ENCODE measurements around the gene ASCC3. TPM values are rescaled to one million over a fixed set of nuclear protein-coding genes. Genes with fewer than 3 reads are reported as not detected.

Gene ASCC3
- total and polyA plus RNA-seq, 2 donors (not counting 3 experiments of a cell fraction or from before 2014, with no cell fraction given), result 15.7 to 57.2 TPM

DNA sequence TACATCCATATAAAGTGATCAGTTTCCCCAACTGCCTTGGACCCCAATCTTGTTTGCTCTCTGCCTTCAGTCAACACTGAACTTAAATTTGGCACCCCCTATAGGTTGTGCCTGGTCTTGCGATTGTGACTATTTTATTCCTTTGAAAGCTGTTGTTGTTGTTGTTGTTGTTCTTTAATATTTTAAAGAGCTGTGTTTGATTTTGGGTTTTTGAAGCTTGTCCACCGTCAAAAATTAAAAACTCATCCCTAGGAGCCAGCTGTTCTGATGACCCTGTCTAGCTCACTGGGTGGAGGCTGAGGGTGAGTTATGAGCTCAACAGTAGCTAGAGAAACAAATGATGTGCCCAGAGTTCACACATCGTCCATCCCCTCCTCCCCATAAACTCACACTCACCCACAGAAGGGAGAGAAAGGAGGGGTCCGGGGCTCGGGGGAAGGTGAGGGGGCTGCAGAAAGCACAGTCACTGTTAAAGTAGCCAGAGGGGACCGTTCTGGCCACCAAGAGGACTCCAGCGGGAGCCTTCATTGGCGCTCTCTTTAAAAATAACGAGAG lies 420.4 kb downstream of the ASCC3 start:
- no peaks in the 10 kb centered on the region for H3K9me3 ChIP-seq (replicated peaks; ENCODE audit: control insufficient read depth, insufficient read depth, low read length)
- peaks cover 21% of the 10 kb centered on the region for H3K4me1 ChIP-seq (ENCODE audit: control insufficient read depth, extremely low read depth, insufficient read depth, low read length)
- peak; percentile 51 for DNase-seq (ENCODE audit: low read depth, low spot score)
- H3K79me2 ChIP-seq (ENCODE audit: control insufficient read depth, insufficient read depth, low read length), result no peaks in the 10 kb centered on the region
- intact Hi-C loops (cut with micrococcal nuclease) (loop anchor here (2.0 to 10.0 kb wide), 5 partner anchors 118 to 856 kb away; partner anchors contain the start of gene PRDM13), dilution Hi-C loops (cut with MboI; ENCODE audit: extremely low pct_ligation_motif_present, low sequenced_read_pairs) (loop anchor here (25.0 kb wide), 1 partner anchor 348 kb away; no protein-coding TSS in a partner anchor)
- H3K9me1 ChIP-seq (replicated peaks; ENCODE audit: control insufficient read depth, extremely low read depth, insufficient read depth, low read length), result no peaks in the 10 kb centered on the region
- no peak for FAIRE-seq
- H2AFZ ChIP-seq (ENCODE audit: low read depth, low read length), result no peak overlapping the region
- peaks cover 81 to 100% of the 10 kb centered on the region in 2 experiments for H3K27me3 ChIP-seq (ENCODE audit: control insufficient read depth in 2 of 2, insufficient read depth in 2 of 2, low read length in 2 of 2)
- no peak overlapping the region for H3K4me3 ChIP-seq (replicated peaks in 1 of 3; ENCODE audit: insufficient read depth in 1 of 3, low read depth in 1 of 3, low read length in 3 of 3)
- ChIA-PET CTCF (interaction anchor here (0.7 to 4.8 kb wide), 43 partner anchors 9 to 593 kb away, joined by 3 to 72 read pairs (median 5); no protein-coding TSS in a partner anchor), POLR2A (interaction anchor here (1.4 kb wide), 1 partner anchor 160 kb away, joined by 3 read pairs; no protein-coding TSS in a partner anchor)
- TF ChIP-seq EZH2 (IDR thresholded peaks at IDR 0.05; ENCODE audit: borderline replicate concordance, low read depth, low read length, severe bottlenecking) (peak; percentile 65), GATA2 (IDR thresholded peaks at IDR 0.05; ENCODE audit: insufficient read depth, insufficient read length, low read depth, low read length) (no peak)
- TF ChIP-seq, protein P1, sequence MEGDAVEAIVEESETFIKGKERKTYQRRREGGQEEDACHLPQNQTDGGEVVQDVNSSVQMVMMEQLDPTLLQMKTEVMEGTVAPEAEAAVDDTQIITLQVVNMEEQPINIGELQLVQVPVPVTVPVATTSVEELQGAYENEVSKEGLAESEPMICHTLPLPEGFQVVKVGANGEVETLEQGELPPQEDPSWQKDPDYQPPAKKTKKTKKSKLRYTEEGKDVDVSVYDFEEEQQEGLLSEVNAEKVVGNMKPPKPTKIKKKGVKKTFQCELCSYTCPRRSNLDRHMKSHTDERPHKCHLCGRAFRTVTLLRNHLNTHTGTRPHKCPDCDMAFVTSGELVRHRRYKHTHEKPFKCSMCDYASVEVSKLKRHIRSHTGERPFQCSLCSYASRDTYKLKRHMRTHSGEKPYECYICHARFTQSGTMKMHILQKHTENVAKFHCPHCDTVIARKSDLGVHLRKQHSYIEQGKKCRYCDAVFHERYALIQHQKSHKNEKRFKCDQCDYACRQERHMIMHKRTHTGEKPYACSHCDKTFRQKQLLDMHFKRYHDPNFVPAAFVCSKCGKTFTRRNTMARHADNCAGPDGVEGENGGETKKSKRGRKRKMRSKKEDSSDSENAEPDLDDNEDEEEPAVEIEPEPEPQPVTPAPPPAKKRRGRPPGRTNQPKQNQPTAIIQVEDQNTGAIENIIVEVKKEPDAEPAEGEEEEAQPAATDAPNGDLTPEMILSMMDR (IDR thresholded peaks at IDR 0.05; ENCODE audit: extremely low read depth in 1 of 2, insufficient read depth in 1 of 2, low read depth in 1 of 2, low read length in 2 of 2), result peak; percentile 44 to 46
- H3K27ac ChIP-seq (ENCODE audit: insufficient read depth, low read depth, low read length), result no peak overlapping the region
- H3K4me2 ChIP-seq (ENCODE audit: insufficient read depth, low read length), result peak overlapping the region; percentile 73
- H3K9ac ChIP-seq (replicated peaks; ENCODE audit: extremely low read depth, insufficient read depth, low read length), result no peak overlapping the region
- H4K20me1 ChIP-seq (replicated peaks; ENCODE audit: control insufficient read depth, extremely low read depth, insufficient read depth, low read length), result no peaks in the 10 kb centered on the region
- no TSS peak for BruUV-seq (replicated peaks)
- H3K36me3 ChIP-seq (ENCODE audit: control insufficient read depth in 2 of 2, extremely low read depth in 1 of 2, insufficient read depth in 2 of 2, low read length in 2 of 2), result no peaks in the 10 kb centered on the region
